AG09319 (cell line): ENCODE data around the gene ARID1B.

ENCODE experiments used
- DNase-seq: peaks from one replicate; pipeline ENCODE4 v3.0.0-alpha.2; 2010; ENCODE audit warnings: low read depth; ENCODE audit errors: extremely low read depth
- CTCF ChIP-seq: IDR thresholded peaks from 2 replicates; pipeline ENCODE4 v1.5.1; 2011; ENCODE audit warnings: low read depth, mild to moderate bottlenecking, inconsistent platforms, low read length, moderate library complexity

The ARID1B gene

GRCh38 chr6:157120534-157121232 lies 343.5 kb downstream of the ARID1B start:
- TF ChIP-seq CTCF: no peak
- DNase-seq: no peak

- DNase-seq: no peak
- TF ChIP-seq CTCF: no peak
Measured at GRCh38 chr6:157121897-157122296, 344.7 kb downstream of the ARID1B start.

GRCh38 chr6:157123234-157123633 lies 346.1 kb downstream of the ARID1B start:
- no peak for TF ChIP-seq CTCF
- no peak for DNase-seq

- no peak for TF ChIP-seq CTCF
- no peak for DNase-seq
Measured at GRCh38 chr6:157124485-157125254, 347.5 kb downstream of the ARID1B start.

- DNase-seq: no peak
- TF ChIP-seq CTCF: no peak
Measured at GRCh38 chr6:157125531-157125930, 348.4 kb downstream of the ARID1B start.

GRCh38 chr6:157126183-157127098 lies 349.3 kb downstream of the ARID1B start:
- TF ChIP-seq CTCF: no peak
- no peak for DNase-seq
